HepG2 (cell line): Measurements from ENCODE around the gene SH2D6. TPM values are rescaled to one million over a fixed set of nuclear protein-coding genes. Genes with fewer than 3 reads are reported as not detected.

ENCODE experiments used
- ATF7 ChIP-seq, 2 experiments: fragments of 450-650 bp in 1 of 2; sonication (generic) in 1 of 2; formaldehyde crosslinking in 1 of 2; IDR thresholded peaks; 2 replicates each; pipeline versions ENCODE4 v1.4.0 to v1.6.1; 2016 to 2020; ENCODE audit warnings: antibody characterized with exemption in 1 of 2, mild to moderate bottlenecking in 1 of 2, missing genetic modification reagents in 1 of 2
- CAMTA2 ChIP-seq: sonication (generic); formaldehyde crosslinking; IDR thresholded peaks from 2 replicates; pipeline ENCODE4 v1.4.0; 2020; ENCODE audit warnings: mild to moderate bottlenecking, missing genetic modification reagents, borderline replicate concordance
- CEBPG ChIP-seq: IDR thresholded peaks from 2 replicates; pipeline ENCODE4 v1.6.1; 2016
- E2F1 ChIP-seq: sonication (generic); formaldehyde crosslinking; IDR thresholded peaks from 2 replicates; pipeline ENCODE4 v1.5.0; 2020; ENCODE audit warnings: missing genetic modification reagents
- FOXA3 ChIP-seq: IDR thresholded peaks from 2 replicates; pipeline ENCODE4 v1.6.1; 2016; ENCODE audit warnings: missing genetic modification reagents, missing compliant biosample characterization
- HNRNPLL ChIP-seq: fragments of 200-400 bp; formaldehyde crosslinking; IDR thresholded peaks from 2 replicates; pipeline ENCODE4 v1.6.1; 2017; ENCODE audit warnings: mild to moderate bottlenecking, low read depth, low read length; ENCODE audit not compliant: poor library complexity, severe bottlenecking
- JARID2 ChIP-seq: sonication (generic); formaldehyde crosslinking; IDR thresholded peaks from 2 replicates; pipeline ENCODE4 v1.8.1; 2023; ENCODE audit warnings: missing genetic modification reagents, inconsistent platforms; ENCODE audit not compliant: insufficient replicate concordance
- KDM2A ChIP-seq: sonication (generic); formaldehyde crosslinking; IDR thresholded peaks from 2 replicates; pipeline ENCODE4 v1.4.0; 2020; ENCODE audit warnings: low read depth, missing genetic modification reagents, borderline replicate concordance
- NCOA1 ChIP-seq: sonication (generic); formaldehyde crosslinking; IDR thresholded peaks from 2 replicates; pipeline ENCODE4 v1.9.0; 2021; ENCODE audit warnings: missing genetic modification reagents
- NFIC ChIP-seq: IDR thresholded peaks from 2 replicates; pipeline ENCODE4 v1.6.1; 2012; ENCODE audit warnings: mild to moderate bottlenecking, low read length, inconsistent platforms
- PAWR ChIP-seq: sonication (generic); formaldehyde crosslinking; IDR thresholded peaks from 2 replicates; pipeline ENCODE4 v1.4.0; 2020; ENCODE audit warnings: missing genetic modification reagents, mild to moderate bottlenecking, borderline replicate concordance
- REPIN1 ChIP-seq: sonication (generic); formaldehyde crosslinking; IDR thresholded peaks from 2 replicates; pipeline ENCODE4 v1.8.0; 2022; ENCODE audit warnings: missing genetic modification reagents, low read depth, mild to moderate bottlenecking, borderline replicate concordance
- SSRP1 ChIP-seq: IDR thresholded peaks from 2 replicates; pipeline ENCODE4 v1.6.1; 2016; ENCODE audit warnings: control low read depth
- TCF7L2 ChIP-seq: IDR thresholded peaks from 2 replicates; pipeline ENCODE4 v1.6.1; 2011; ENCODE audit warnings: mild to moderate bottlenecking, low read depth, low read length, moderate library complexity
- TOE1 ChIP-seq: sonication (generic); formaldehyde crosslinking; IDR thresholded peaks from 2 replicates; pipeline ENCODE4 v1.4.0; 2020; ENCODE audit warnings: mild to moderate bottlenecking, missing genetic modification reagents
- ZBTB20 ChIP-seq: sonication (generic); formaldehyde crosslinking; IDR thresholded peaks from 2 replicates; pipeline ENCODE4 v1.8.1; 2023; ENCODE audit warnings: missing genetic modification reagents, low read depth, mild to moderate bottlenecking, borderline replicate concordance
- ZBTB43 ChIP-seq: sonication (generic); formaldehyde crosslinking; conservative IDR thresholded peaks from 2 replicates; pipeline ENCODE4 v1.4.0; 2020; ENCODE audit warnings: missing genetic modification reagents
- ZKSCAN8 ChIP-seq: IDR thresholded peaks from 2 replicates; pipeline ENCODE4 v1.6.1; 2016; ENCODE audit warnings: borderline replicate concordance, missing genetic modification reagents, missing compliant biosample characterization
- ZNF12 ChIP-seq: sonication (generic); formaldehyde crosslinking; IDR thresholded peaks from 2 replicates; pipeline ENCODE4 v1.5.0; 2020; ENCODE audit warnings: missing genetic modification reagents
- ZNF350 ChIP-seq: sonication (generic); formaldehyde crosslinking; IDR thresholded peaks from 2 replicates; pipeline ENCODE4 v1.4.0; 2020; ENCODE audit warnings: mild to moderate bottlenecking, low read depth, missing genetic modification reagents, borderline replicate concordance
- ZNF615 ChIP-seq: sonication (generic); formaldehyde crosslinking; IDR thresholded peaks from 2 replicates; pipeline ENCODE4 v1.5.0; 2020; ENCODE audit warnings: mild to moderate bottlenecking, missing genetic modification reagents, borderline replicate concordance
- ZNF770 ChIP-seq: sonication (generic); formaldehyde crosslinking; IDR thresholded peaks from 2 replicates; pipeline ENCODE4 v1.5.0; 2020; ENCODE audit warnings: mild to moderate bottlenecking, missing genetic modification reagents
- ZNF776 ChIP-seq: sonication (generic); formaldehyde crosslinking; IDR thresholded peaks from 2 replicates; pipeline ENCODE4 v1.4.0; 2020; ENCODE audit warnings: mild to moderate bottlenecking, missing genetic modification reagents
- ZNF784 ChIP-seq: sonication (generic); formaldehyde crosslinking; IDR thresholded peaks from 2 replicates; pipeline ENCODE4 v1.5.1; 2020; ENCODE audit warnings: missing genetic modification reagents, mild to moderate bottlenecking, borderline replicate concordance
- polyA plus RNA-seq, 8 experiments: library from polyadenylated mRNA; depleted of rRNA in 3 of 8; stranded (reverse) in 7 of 8; unstranded in 1 of 8; fragments of >200 nt; fragmentation: Illumina TruSeq in 4 of 8; extraction: Trizol in 4 of 8; gene quantifications; 2 replicates each; pipeline versions ENCODE4 v1.2.1 to v1.2.3, GENCODE V29; 2011 to 2016; ENCODE audit warnings: low read depth in 4 of 8, missing spikeins in 1 of 8, mixed read lengths in 1 of 8; ENCODE audit not compliant: insufficient read depth in 1 of 8
- total RNA-seq, 5 experiments: library from RNA; depleted of rRNA; stranded (reverse); fragments of >200 nt; fragmentation: Illumina TruSeq; extraction: Trizol; gene quantifications; 2 replicates each; pipeline ENCODE4 v1.2.3, GENCODE V29; 2016; ENCODE audit warnings: low read depth in 1 of 5

Gene SH2D6
- total and polyA plus RNA-seq, 2 of the 13 experiments (the other 11 are each of a cell fraction or from before 2014, with no cell fraction given): 0.11 to 0.26 TPM

- peak; percentile 80 for TF ChIP-seq ZNF770 (CRISPR knock-in tag)
- no peak for TF ChIP-seq TCF7L2
- peak; percentile 16; the same call in 1 of the 2 replicates for TF ChIP-seq ZNF12 (CRISPR knock-in tag)
- no peak for TF ChIP-seq ZBTB20 (CRISPR knock-in tag)
- TF ChIP-seq ZNF615 (CRISPR knock-in tag): no peak
- no peak for TF ChIP-seq NCOA1 (CRISPR knock-in tag)
- TF ChIP-seq TOE1 (CRISPR knock-in tag): no peak
- TF ChIP-seq SSRP1 (CRISPR knock-in tag): no peak
- TF ChIP-seq CAMTA2: no peak
- TF ChIP-seq CEBPG: peak; percentile 95
- no peak for TF ChIP-seq ZBTB43 (CRISPR knock-in tag)
- TF ChIP-seq ZNF784: no peak
- TF ChIP-seq ZNF350 (CRISPR knock-in tag): 0 out of 2 replicates have a peak, but pooled peaks have one; percentile 2
- TF ChIP-seq NFIC: no peak
- TF ChIP-seq REPIN1 (CRISPR knock-in tag): 0 out of 2 replicates have a peak, but pooled peaks have one; percentile 10
- peak; percentile 51 for TF ChIP-seq ATF7 (IDR thresholded peaks at IDR 0.05)
- TF ChIP-seq ATF7 (CRISPR knock-in tag; IDR thresholded peaks at IDR 0.05): no peak
- no peak for TF ChIP-seq JARID2 (CRISPR knock-in tag)
- TF ChIP-seq HNRNPLL: no peak
- TF ChIP-seq ZKSCAN8 (CRISPR knock-in tag): no peak
- TF ChIP-seq FOXA3 (CRISPR knock-in tag): peak; percentile 31; the same call in 1 of the 2 replicates
- TF ChIP-seq E2F1: no peak
- TF ChIP-seq PAWR (CRISPR knock-in tag): no peak
- TF ChIP-seq KDM2A (CRISPR knock-in tag): peak; percentile 17
- TF ChIP-seq ZNF776 (CRISPR knock-in tag): no peak
Observed at GRCh38 chr2:85445316-85446295, 27.1 kb downstream of the SH2D6 start (continued).
